Esophagus (tissue), 2 donors: ENCODE data around the gene NGDN. TPM values are rescaled to one million over a fixed set of nuclear protein-coding genes. Genes with fewer than 3 reads are reported as not detected.
"Not testable (repeated sequence)": the region's sequence is repeated elsewhere in the genome, so short reads cannot be mapped to it uniquely, and the experiment has no call there.

Experiments
- H3K27ac ChIP-seq, 2 donors: one replicate each; pipeline ENCODE4 v1.5.1; 2013; ENCODE audit warnings: low read depth in 2 of 2, mild to moderate bottlenecking in 2 of 2, inconsistent platforms in 1 of 2, low read length in 1 of 2, moderate library complexity in 1 of 2
- H3K27me3 ChIP-seq, 2 donors: one replicate each; pipeline ENCODE4 v1.6.1; 2013; ENCODE audit warnings: low read length in 2 of 2, control low read depth in 1 of 2, mild to moderate bottlenecking in 1 of 2; ENCODE audit not compliant: insufficient read depth in 2 of 2, control insufficient read depth in 1 of 2
- H3K36me3 ChIP-seq, 2 donors: one replicate each; pipeline ENCODE4 v1.6.1; 2013; ENCODE audit warnings: low read length in 1 of 2; ENCODE audit not compliant: control insufficient read depth in 2 of 2, insufficient read depth in 2 of 2
- H3K4me1 ChIP-seq, 2 donors: one replicate each; pipeline ENCODE4 v1.6.1; 2013; ENCODE audit warnings: low read length in 1 of 2; ENCODE audit not compliant: control insufficient read depth in 2 of 2, insufficient read depth in 2 of 2
- H3K4me3 ChIP-seq, 2 donors: one replicate each; pipeline ENCODE4 v1.5.1; 2013; ENCODE audit warnings: low read length in 2 of 2, mild to moderate bottlenecking in 2 of 2, low read depth in 1 of 2, moderate library complexity in 1 of 2
- H3K9me3 ChIP-seq, 2 donors: one replicate each; pipeline ENCODE4 v1.6.1; 2013; ENCODE audit warnings: mild to moderate bottlenecking in 2 of 2, low read depth in 1 of 2, low read length in 1 of 2, moderate library complexity in 1 of 2; ENCODE audit not compliant: control insufficient read depth in 2 of 2, insufficient read depth in 1 of 2
- WGBS, 2 donors: extraction: QIAGEN DNeasy Blood & Tissue Kit; methylation state at CpG; one replicate each; pipeline ENCODE4 v1.1.7; 2013; 5-methylcytosine and 5-hydroxymethylcytosine counted together
- polyA plus RNA-seq, 2 donors: library from polyadenylated mRNA; stranded (reverse); fragments of 200-250 nt; gene quantifications; one replicate each; pipeline ENCODE4 v1.2.3, GENCODE V29; 2013
- donor health status: healthy with polysubstance abuse.
- donor health status: Bipolar disorder and iron deficiency.

The NGDN gene
- polyA plus RNA-seq, 2 donors: 20.7 to 38.3 TPM

GRCh38 chr14:23449314-23449713 is 20.2 kb upstream of the NGDN start:
- no peaks in the 10 kb centered on the region for H3K9me3 ChIP-seq
- no peak overlapping the region for H3K27ac ChIP-seq
- WGBS, 2 donors: 82 to 89% methylated on average over 1 of the region's 1 CpG
- H3K36me3 ChIP-seq: no peaks in the 10 kb centered on the region
- no peaks in the 10 kb centered on the region for H3K27me3 ChIP-seq
- peaks cover 0 to 3% of the 10 kb centered on the region in 2 donors for H3K4me1 ChIP-seq
- no peak overlapping the region for H3K4me3 ChIP-seq

DNA sequence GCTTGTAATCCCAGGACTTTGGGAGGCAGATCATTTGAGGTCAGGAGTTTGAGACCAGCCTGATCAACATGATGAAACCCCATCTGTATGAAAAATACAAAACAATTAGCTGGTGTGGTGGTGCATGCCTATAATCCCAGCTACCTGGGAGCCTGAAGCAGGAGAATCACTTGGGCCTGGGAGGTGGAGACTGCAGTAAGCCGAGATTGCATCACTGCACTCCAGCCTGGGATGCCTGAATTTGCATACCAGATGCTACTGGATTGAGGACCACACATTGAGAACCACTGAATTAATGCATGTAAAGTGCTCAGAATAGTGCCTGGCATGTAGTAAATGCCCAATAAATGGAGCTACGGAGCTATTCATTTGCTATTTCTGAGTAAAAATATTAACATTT is 19.1 kb upstream of the NGDN start:
- Histone ChIP-seq H3K4me3 (no peak overlapping the region), H3K36me3 (no peaks in the 10 kb centered on the region), H3K9me3 (no peaks in the 10 kb centered on the region), H3K27ac (no peak overlapping the region), H3K27me3 (no peaks in the 10 kb centered on the region), H3K4me1 (peaks cover 0 to 3% of the 10 kb centered on the region in 2 donors)
- 51 to 85% methylated on average over 2 of the region's 2 CpGs for WGBS, 2 donors

- H3K9me3 ChIP-seq: no peaks in the 10 kb centered on the region
- 75 to 82% methylated on average over 2 of the region's 2 CpGs for WGBS, 2 donors
Measured at GRCh38 chr14:23452237-23452636, 17.3 kb upstream of the NGDN start.

GRCh38 chr14:23454445-23454856 is 15.1 kb upstream of the NGDN start:
- Histone ChIP-seq H3K4me3 (no peak overlapping the region), H3K9me3 (no peaks in the 10 kb centered on the region), H3K4me1 (no peaks in the 10 kb centered on the region), H3K36me3 (no peaks in the 10 kb centered on the region), H3K27me3 (peaks cover 0 to 2% of the 10 kb centered on the region in 2 donors), H3K27ac (no peak overlapping the region)
- WGBS, 2 donors: 24 to 50% methylated on average over 1 of the region's 1 CpG

More at GRCh38 chr14:23452237-23452636, 17.3 kb upstream of the NGDN start:
- H3K27me3 ChIP-seq: peaks cover 0 to 2% of the 10 kb centered on the region in 2 donors
- H3K4me3 ChIP-seq: no peak overlapping the region
- no peaks in the 10 kb centered on the region for H3K4me1 ChIP-seq
- H3K27ac ChIP-seq: no peak overlapping the region
- no peaks in the 10 kb centered on the region for H3K36me3 ChIP-seq

GRCh38 chr14:23456883-23457586 is 12.5 kb upstream of the NGDN start:
- WGBS, 2 donors: 87% methylated on average over 11 of the region's 11 CpGs
- H3K4me1 ChIP-seq, H3K27ac ChIP-seq, H3K27me3 ChIP-seq, H3K4me3 ChIP-seq, H3K9me3 ChIP-seq, H3K36me3 ChIP-seq: not testable (repeated sequence)

DNA sequence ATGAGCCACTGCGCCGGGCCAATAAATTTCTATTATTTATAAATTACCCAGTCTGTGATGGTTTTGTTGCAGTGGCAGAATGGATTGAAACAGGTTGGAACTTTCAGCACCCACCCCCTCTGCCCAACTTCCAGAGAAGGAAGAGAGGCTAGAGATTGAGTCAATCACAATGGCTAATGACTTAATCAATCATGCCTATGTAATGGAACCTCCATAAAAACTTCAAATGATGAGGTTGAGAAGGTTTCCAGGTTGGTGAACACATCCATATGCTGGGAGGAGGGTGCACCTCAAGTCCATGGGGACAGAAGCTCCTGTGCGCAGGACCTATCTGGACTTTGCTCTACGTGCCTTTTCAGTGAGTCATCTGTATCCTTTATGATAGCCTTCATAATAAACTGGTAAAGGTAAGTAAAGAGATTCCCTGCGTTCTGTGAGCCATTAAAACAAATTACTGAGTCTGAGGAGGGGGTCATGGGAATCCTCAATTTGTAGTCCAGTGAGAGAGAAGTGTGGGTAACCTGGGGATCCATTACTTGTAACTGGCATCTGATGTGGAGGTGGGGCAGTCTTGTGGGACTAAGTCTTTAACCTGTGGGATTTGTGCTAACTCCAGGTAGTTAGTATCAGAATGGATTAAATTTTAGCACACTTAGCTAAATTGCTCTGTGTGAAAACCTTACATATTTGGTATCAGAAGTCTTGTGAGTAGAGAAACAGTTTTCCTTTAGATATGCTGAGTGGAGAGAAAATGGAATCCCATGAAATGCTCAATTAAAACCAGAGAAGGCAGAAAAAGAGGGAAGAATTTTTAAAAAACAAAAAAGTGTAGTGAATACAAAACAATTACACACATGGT is 11.7 kb upstream of the NGDN start:
- 77 to 80% methylated on average over 5 of the region's 5 CpGs for WGBS, 2 donors
- Histone ChIP-seq H3K4me1 (no peaks in the 10 kb centered on the region), H3K36me3 (no peaks in the 10 kb centered on the region), H3K27me3 (peaks cover 0 to 2% of the 10 kb centered on the region in 2 donors), H3K27ac (no peak overlapping the region), H3K9me3 (no peaks in the 10 kb centered on the region), H3K4me3 (no peak overlapping the region)

DNA sequence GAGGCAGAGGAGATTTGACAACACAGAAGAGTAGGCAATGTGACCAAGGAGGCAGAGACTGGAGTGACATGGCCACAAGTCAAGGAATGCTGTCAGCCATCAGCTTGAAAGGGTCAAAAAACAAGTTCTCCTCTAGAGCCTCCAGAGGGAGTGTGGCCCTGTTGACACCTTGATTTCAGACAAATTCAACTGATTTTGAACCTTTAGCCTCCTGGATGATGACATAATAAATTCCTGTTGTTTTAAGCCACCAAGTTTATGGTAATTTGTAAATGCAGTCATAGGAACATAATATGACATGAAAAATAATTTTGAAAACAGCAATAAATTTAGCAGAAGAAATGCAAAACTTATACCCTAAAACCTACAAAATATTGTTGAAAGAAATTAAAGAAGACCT is 8.5 kb upstream of the NGDN start:
- Histone ChIP-seq H3K27me3 (peaks cover 0 to 2% of the 10 kb centered on the region in 2 donors), H3K36me3 (no peaks in the 10 kb centered on the region), H3K4me1 (no peaks in the 10 kb centered on the region), H3K4me3 (no peak overlapping the region), H3K9me3 (no peaks in the 10 kb centered on the region), H3K27ac (no peak overlapping the region)

GRCh38 chr14:23464700-23465099 is 4.8 kb upstream of the NGDN start:
- Histone ChIP-seq H3K4me3 (no peak overlapping the region), H3K27me3 (no peaks in the 10 kb centered on the region), H3K36me3 (no peaks in the 10 kb centered on the region), H3K27ac (no peak overlapping the region), H3K9me3 (no peaks in the 10 kb centered on the region), H3K4me1 (no peaks in the 10 kb centered on the region)

DNA sequence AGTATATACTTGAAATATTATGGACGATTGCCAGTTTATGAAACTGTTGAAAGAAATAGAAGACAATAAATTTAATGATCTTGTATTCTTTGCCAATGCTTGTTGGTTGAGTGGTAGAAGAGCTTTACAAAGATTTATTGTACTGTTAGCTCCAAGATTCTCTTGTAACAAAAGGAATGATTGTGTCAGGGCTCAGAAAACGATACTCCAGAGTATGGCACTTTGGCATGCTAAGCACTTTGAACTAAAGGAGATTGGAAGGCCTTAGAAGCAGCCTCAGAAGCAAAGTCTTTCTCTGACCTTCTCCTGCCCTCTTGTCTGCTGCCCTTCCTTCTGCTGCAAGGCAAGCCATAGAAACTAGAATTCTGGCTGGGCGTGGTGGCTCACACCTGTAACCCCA is 4.2 kb upstream of the NGDN start:
- H3K9me3 ChIP-seq: no peaks in the 10 kb centered on the region
- no peaks in the 10 kb centered on the region for H3K4me1 ChIP-seq
- no peak overlapping the region for H3K4me3 ChIP-seq
- no peaks in the 10 kb centered on the region for H3K27me3 ChIP-seq
- no peaks in the 10 kb centered on the region for H3K36me3 ChIP-seq
- 69% methylated on average over 3 of the region's 3 CpGs for WGBS, 2 donors
- H3K27ac ChIP-seq: no peak overlapping the region
